GM12878 (cell line): ENCODE measurements around the gene STX7. TPM values are rescaled to one million over a fixed set of nuclear protein-coding genes. Genes with fewer than 3 reads are reported as not detected.
A peak's percentile ranks its signal among the peaks of the same experiment; 100 is the strongest.

ENCODE experiments used
- ATAC-seq: fragments of 200-7000 bp; cut with Tn5 transposase; 3 replicates; pipeline ENCODE4 v1.9.1; 2020; ENCODE audit warnings: mild to moderate bottlenecking, moderate library complexity
- BruUV-seq: library from RNA; stranded (reverse); fragments of 400-500 nt; replicated peaks from 2 replicates; lab custom pipeline; 2021; lab: Mats Ljungman, UMichigan
- CTCF ChIA-PET: fragments of 300-600 bp; sonication (Branson Sonifier 250); formaldehyde crosslinking; extraction: SDS; loops from one replicate; lab custom pipeline; 2021; ENCODE audit warnings: inconsistent platforms; lab: Yijun Ruan, JAX
- POLR2A ChIA-PET: fragments of 350-600 bp; formaldehyde crosslinking; extraction: SDS; loops from one replicate; lab custom pipeline; 2021; ENCODE audit warnings: inconsistent platforms; lab: Charles Lee
- RAD21 ChIA-PET: fragments of 300-600 bp; sonication (Branson Sonifier 250); formaldehyde crosslinking; loops from one replicate; lab custom pipeline; 2023; ENCODE audit warnings: antibody characterized with exemption; ENCODE audit not compliant: unreplicated experiment; lab: Charles Lee
- SMC1A ChIA-PET: fragments of 300-600 bp; sonication (Branson Sonifier 250); formaldehyde crosslinking; loops from one replicate; lab custom pipeline; 2023; ENCODE audit not compliant: unreplicated experiment, uncharacterized antibody; lab: Charles Lee
- DNase-seq: peaks from one replicate; pipeline ENCODE4 v3.0.0-alpha.2; 2011; ENCODE audit warnings: low read depth, low spot score
- FAIRE-seq: peaks from 3 replicates; lab custom pipeline; 2011; peaks lifted over from hg19 to GRCh38; lab: Jason Lieb, UNC
- H2AFZ ChIP-seq: 2 replicates; pipeline ENCODE4 v1.6.0; 2011; ENCODE audit warnings: low read depth, low read length, control low read depth; ENCODE audit not compliant: control insufficient read depth
- H3K27ac ChIP-seq: 2 replicates; pipeline ENCODE4 v1.5.1; 2011; ENCODE audit warnings: control low read depth; ENCODE audit not compliant: control insufficient read depth, insufficient read depth
- H3K27me3 ChIP-seq, 2 experiments: replicated peaks in 1 of 2; 2 replicates each; pipeline versions ENCODE4 v1.6.0 to v1.6.1; 2011; ENCODE audit warnings: low read length in 1 of 2; ENCODE audit not compliant: control insufficient read depth in 2 of 2, insufficient read depth in 2 of 2
- H3K36me3 ChIP-seq, 2 experiments: 2 replicates each; pipeline ENCODE4 v1.5.1; 2011; ENCODE audit warnings: low read length in 1 of 2; ENCODE audit not compliant: control insufficient read depth in 2 of 2, insufficient read depth in 2 of 2
- H3K4me1 ChIP-seq: 2 replicates; pipeline ENCODE4 v1.6.1; 2011; ENCODE audit warnings: mild to moderate bottlenecking, low read length, moderate library complexity, mixed read lengths; ENCODE audit not compliant: control insufficient read depth, insufficient read depth
- H3K4me2 ChIP-seq: 2 replicates; pipeline ENCODE4 v1.6.0; 2011; ENCODE audit warnings: control low read depth; ENCODE audit not compliant: control insufficient read depth, insufficient read depth
- H3K4me3 ChIP-seq: fragments of 200-600 bp; sonication (generic); 2 replicates; pipeline ENCODE4 v1.5.1; 2016
- H3K79me2 ChIP-seq: 2 replicates; pipeline ENCODE4 v1.6.0; 2011; ENCODE audit warnings: low read length; ENCODE audit not compliant: control insufficient read depth, insufficient read depth
- H3K9ac ChIP-seq: 2 replicates; pipeline ENCODE4 v1.8.0; 2011; ENCODE audit warnings: low read length, control low read depth, mixed read lengths; ENCODE audit not compliant: control insufficient read depth, insufficient read depth
- H3K9me3 ChIP-seq: replicated peaks from 3 replicates; pipeline ENCODE4 v1.5.1; 2011; ENCODE audit warnings: mild to moderate bottlenecking, low read length; ENCODE audit not compliant: control insufficient read depth, insufficient read depth
- H4K20me1 ChIP-seq: 2 replicates; pipeline ENCODE4 v1.6.0; 2011; ENCODE audit not compliant: control insufficient read depth, insufficient read depth
- BMI1 ChIP-seq: fragments of 450-650 bp; IDR thresholded peaks from 2 replicates; pipeline ENCODE4 v1.6.1; 2016; ENCODE audit warnings: mild to moderate bottlenecking, moderate library complexity, borderline replicate concordance
- CBX5 ChIP-seq: sonication (generic); IDR thresholded peaks from 2 replicates; pipeline ENCODE4 v1.6.1; 2016; ENCODE audit warnings: low read depth, moderate library complexity, mild to moderate bottlenecking, inconsistent platforms
- FOS ChIP-seq: IDR thresholded peaks from 3 replicates; pipeline ENCODE4 v1.6.1; 2011; ENCODE audit warnings: borderline replicate concordance; ENCODE audit not compliant: insufficient read length; ENCODE audit errors: extremely low read depth
- IKZF1 ChIP-seq: fragments of 450-650 bp; conservative IDR thresholded peaks from 2 replicates; pipeline ENCODE4 v1.6.1; 2017; ENCODE audit warnings: antibody characterized with exemption, mild to moderate bottlenecking
- IKZF2 ChIP-seq, 2 experiments: fragments of 450-650 bp; IDR thresholded peaks; 2 replicates each; pipeline ENCODE4 v1.6.1; 2017; ENCODE audit warnings: mild to moderate bottlenecking in 2 of 2, moderate library complexity in 2 of 2
- KAT2A ChIP-seq: conservative IDR thresholded peaks from 2 replicates; pipeline ENCODE4 v1.6.1; 2011; ENCODE audit warnings: low read depth, low read length; ENCODE audit not compliant: control insufficient read depth
- MEF2A ChIP-seq: IDR thresholded peaks from 2 replicates; pipeline ENCODE4 v1.6.1; 2011; ENCODE audit warnings: low read depth, mild to moderate bottlenecking, low read length, moderate library complexity; ENCODE audit not compliant: insufficient read depth
- MEF2B ChIP-seq: fragments of 450-650 bp; IDR thresholded peaks from 2 replicates; pipeline ENCODE4 v1.6.1; 2018; ENCODE audit warnings: mild to moderate bottlenecking, moderate library complexity; ENCODE audit not compliant: partially characterized antibody, poor library complexity, severe bottlenecking
- MXI1 ChIP-seq: fragments of 150-350 bp; IDR thresholded peaks from 2 replicates; pipeline ENCODE4 v1.6.1; 2011; ENCODE audit warnings: low read depth, mild to moderate bottlenecking, inconsistent platforms, low read length, improper control_type of control experiment
- NR2F1 ChIP-seq: fragments of 450-650 bp; conservative IDR thresholded peaks from 2 replicates; pipeline ENCODE4 v1.6.1; 2017; ENCODE audit warnings: mild to moderate bottlenecking
- RAD51 ChIP-seq: fragments of 450-650 bp; IDR thresholded peaks from 2 replicates; pipeline ENCODE4 v1.6.1; 2016; ENCODE audit warnings: moderate library complexity, mild to moderate bottlenecking, inconsistent platforms
- SPI1 ChIP-seq: IDR thresholded peaks from 2 replicates; pipeline ENCODE4 v1.6.1; 2011; ENCODE audit warnings: low read depth, mild to moderate bottlenecking, low read length, moderate library complexity, borderline replicate concordance; ENCODE audit not compliant: insufficient read depth
- SREBF1 ChIP-seq: IDR thresholded peaks from 2 replicates; pipeline ENCODE4 v1.6.1; 2012; ENCODE audit warnings: mild to moderate bottlenecking, low read length
- TCF3 ChIP-seq: IDR thresholded peaks from 2 replicates; pipeline ENCODE4 v1.6.1; 2012; ENCODE audit warnings: low read depth, mild to moderate bottlenecking, low read length, borderline replicate concordance; ENCODE audit not compliant: insufficient read depth
- WGBS: methylation state at CpG from one replicate; pipeline ENCODE4 v1.1.6; 2016; ENCODE audit warnings: low lambda C conversion rate; ENCODE audit not compliant: insufficient replicate concordance, insufficient coverage; ENCODE audit errors: missing lambda C conversion rate; 5-methylcytosine and 5-hydroxymethylcytosine counted together
- in situ Hi-C: fragments of 300-500 bp; cut with MboI; formaldehyde crosslinking; loops from 9 replicates; pipeline ENCODE4 v1.14.3; 2018; ENCODE audit warnings: mixed read lengths
- intact Hi-C: fragments of 100-400 bp; cut with micrococcal nuclease; formaldehyde crosslinking; loops from one replicate; pipeline ENCODE4 v1.14.2; 2022; ENCODE audit not compliant: unreplicated experiment
- polyA plus RNA-seq, 11 experiments: library from polyadenylated mRNA; depleted of rRNA in 4 of 11; unstranded in 6 of 11; stranded (reverse) in 5 of 11; fragments of >200 nt; fragmentation: Nextera tagmentation in 4 of 11; fragmentation: Illumina TruSeq in 1 of 11; extraction: Ambion mirVana in 4 of 11; extraction: Trizol in 1 of 11; gene quantifications; 1 replicate in 1 of 11; 2 replicates in 10 of 11; pipeline versions ENCODE4 v1.2.1 to v1.2.3, GENCODE V29; 2011 to 2016; ENCODE audit warnings: inconsistent platforms in 2 of 11, missing spikeins in 2 of 11, low read depth in 1 of 11
- total RNA-seq, 4 experiments: library from RNA; depleted of rRNA in 3 of 4; stranded (reverse); fragments of >200 nt in 3 of 4; fragmentation: Illumina TruSeq in 1 of 4; extraction: Trizol in 1 of 4; gene quantifications; 2 replicates each; pipeline versions ENCODE4 v1.2.1 to v1.2.3, GENCODE V29; 2013 to 2021
- TF ChIP-seq, protein P1 (sequence below): fragments of 450-650 bp; IDR thresholded peaks from 2 replicates; pipeline ENCODE4 v1.6.1; 2016; ENCODE audit warnings: mild to moderate bottlenecking
- TF ChIP-seq, protein P2 (sequence below): fragments of 450-650 bp; formaldehyde crosslinking; IDR thresholded peaks from 2 replicates; pipeline ENCODE4 v1.4.0; 2022; ENCODE audit warnings: mild to moderate bottlenecking, moderate library complexity
- TF ChIP-seq, protein P3 (sequence below): fragments of 450-650 bp; IDR thresholded peaks from 2 replicates; pipeline ENCODE4 v1.6.1; 2017; ENCODE audit warnings: low read depth, mild to moderate bottlenecking, moderate library complexity

The STX7 gene
- total and polyA plus RNA-seq, 10 of the 15 experiments (the other 5 are each of a cell fraction or from before 2014, with no cell fraction given) = 26.5 to 75.5 (median 51.3) TPM

DNA sequence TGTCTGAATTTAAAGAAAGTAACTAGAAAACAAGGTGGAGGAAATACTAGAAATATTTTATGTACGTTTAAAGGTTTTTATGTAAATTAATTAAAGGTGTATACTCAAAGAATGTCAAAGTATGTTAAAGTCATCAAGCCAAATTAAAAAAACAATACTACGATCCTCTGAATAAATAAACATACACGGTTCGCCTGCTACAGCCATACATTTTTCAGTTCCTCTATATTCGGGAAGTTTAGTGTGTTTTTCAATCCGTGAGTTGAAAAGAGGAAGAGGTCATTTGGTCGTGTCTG lies 626 bp downstream of the STX7 start:
- H3K9ac ChIP-seq = peak overlapping the region; percentile 51
- in situ Hi-C loops (no loop called here), intact Hi-C loops (loop anchor here (2.0 to 10.0 kb wide), 4 partner anchors 13 to 1443 kb away; partner anchors contain the start of genes RPS12 and TBPL1)
- H3K4me3 ChIP-seq = peak overlapping the region; percentile 61
- 1% methylated on average over 7 of the region's 7 CpGs for WGBS
- FAIRE-seq (no peak), DNase-seq (no peak), ATAC-seq (no peak)
- BruUV-seq = no TSS peak
- H3K9me3 ChIP-seq = no peaks in the 10 kb centered on the region
- peak overlapping the region; percentile 63 for H3K27ac ChIP-seq
- ChIA-PET POLR2A (interaction anchor here (1.1 to 2.7 kb wide), 4 partner anchors 14 to 303 kb away, joined by 3 to 25 read pairs (median 5); no protein-coding TSS in a partner anchor), CTCF (interaction anchor here (0.7 to 1.7 kb wide), 7 partner anchors 11 to 232 kb away, joined by 3 to 13 read pairs (median 6); no protein-coding TSS in a partner anchor), RAD21 (interaction anchor here (0.8 to 1.8 kb wide), 13 partner anchors 11 to 309 kb away, joined by 3 to 26 read pairs (median 3); partner anchors contain the start of gene RPS12), SMC1A (interaction anchor here (0.6 to 1.7 kb wide), 6 partner anchors 12 to 233 kb away, joined by 3 to 25 read pairs (median 6); no protein-coding TSS in a partner anchor)
- peaks cover 58% of the 10 kb centered on the region for H3K79me2 ChIP-seq
- H4K20me1 ChIP-seq = no peaks in the 10 kb centered on the region
- H3K27me3 ChIP-seq = no peaks in the 10 kb centered on the region
- peaks cover 0 to 7% of the 10 kb centered on the region in 2 experiments; a peak in 1 of 4 replicates for H3K36me3 ChIP-seq
- H3K4me2 ChIP-seq = peak overlapping the region; percentile 67
- peak overlapping the region; percentile 82 for H2AFZ ChIP-seq
- H3K4me1 ChIP-seq = peaks cover 6% of the 10 kb centered on the region
- TF ChIP-seq, protein P1, sequence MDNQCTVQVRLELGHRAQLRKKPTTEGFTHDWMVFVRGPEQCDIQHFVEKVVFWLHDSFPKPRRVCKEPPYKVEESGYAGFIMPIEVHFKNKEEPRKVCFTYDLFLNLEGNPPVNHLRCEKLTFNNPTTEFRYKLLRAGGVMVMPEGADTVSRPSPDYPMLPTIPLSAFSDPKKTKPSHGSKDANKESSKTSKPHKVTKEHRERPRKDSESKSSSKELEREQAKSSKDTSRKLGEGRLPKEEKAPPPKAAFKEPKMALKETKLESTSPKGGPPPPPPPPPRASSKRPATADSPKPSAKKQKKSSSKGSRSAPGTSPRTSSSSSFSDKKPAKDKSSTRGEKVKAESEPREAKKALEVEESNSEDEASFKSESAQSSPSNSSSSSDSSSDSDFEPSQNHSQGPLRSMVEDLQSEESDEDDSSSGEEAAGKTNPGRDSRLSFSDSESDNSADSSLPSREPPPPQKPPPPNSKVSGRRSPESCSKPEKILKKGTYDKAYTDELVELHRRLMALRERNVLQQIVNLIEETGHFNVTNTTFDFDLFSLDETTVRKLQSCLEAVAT = 0 out of 2 replicates have a peak, but pooled peaks have one; percentile 44
- TF ChIP-seq MXI1 (peak; percentile 37; the same call in 1 of the 2 replicates), KAT2A (no peak), CBX5 (no peak), TCF3 (no peak), SPI1 (peak; percentile 96; the same call in 1 of the 2 replicates), RAD51 (no peak), MEF2A (0 out of 2 replicates have a peak, but pooled peaks have one; percentile 18), FOS (no peak), NR2F1 (no peak), BMI1 (peak; percentile 24; the same call in 1 of the 2 replicates), IKZF1 (no peak), MEF2B (peak; percentile 18), SREBF1 (no peak), IKZF2 (IDR thresholded peaks at IDR 0.05) (peak; percentile 90)
- TF ChIP-seq, protein P2, sequence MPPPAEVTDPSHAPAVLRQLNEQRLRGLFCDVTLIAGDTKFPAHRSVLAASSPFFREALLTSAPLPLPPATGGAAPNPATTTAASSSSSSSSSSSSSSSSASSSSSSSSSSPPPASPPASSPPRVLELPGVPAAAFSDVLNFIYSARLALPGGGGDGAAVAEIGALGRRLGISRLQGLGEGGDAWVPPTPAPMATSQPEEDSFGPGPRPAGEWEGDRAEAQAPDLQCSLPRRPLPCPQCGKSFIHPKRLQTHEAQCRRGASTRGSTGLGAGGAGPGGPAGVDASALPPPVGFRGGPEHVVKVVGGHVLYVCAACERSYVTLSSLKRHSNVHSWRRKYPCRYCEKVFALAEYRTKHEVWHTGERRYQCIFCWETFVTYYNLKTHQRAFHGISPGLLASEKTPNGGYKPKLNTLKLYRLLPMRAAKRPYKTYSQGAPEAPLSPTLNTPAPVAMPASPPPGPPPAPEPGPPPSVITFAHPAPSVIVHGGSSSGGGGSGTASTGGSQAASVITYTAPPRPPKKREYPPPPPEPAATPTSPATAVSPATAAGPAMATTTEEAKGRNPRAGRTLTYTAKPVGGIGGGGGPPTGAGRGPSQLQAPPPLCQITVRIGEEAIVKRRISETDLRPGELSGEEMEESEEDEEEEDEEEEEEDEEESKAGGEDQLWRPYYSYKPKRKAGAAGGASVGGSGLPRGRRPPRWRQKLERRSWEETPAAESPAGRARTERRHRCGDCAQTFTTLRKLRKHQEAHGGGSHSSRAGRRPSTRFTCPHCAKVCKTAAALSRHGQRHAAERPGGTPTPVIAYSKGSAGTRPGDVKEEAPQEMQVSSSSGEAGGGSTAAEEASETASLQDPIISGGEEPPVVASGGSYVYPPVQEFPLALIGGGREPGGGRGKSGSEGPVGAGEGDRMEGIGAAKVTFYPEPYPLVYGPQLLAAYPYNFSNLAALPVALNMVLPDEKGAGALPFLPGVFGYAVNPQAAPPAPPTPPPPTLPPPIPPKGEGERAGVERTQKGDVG (CRISPR knock-in tag) = no peak
- TF ChIP-seq, protein P3, sequence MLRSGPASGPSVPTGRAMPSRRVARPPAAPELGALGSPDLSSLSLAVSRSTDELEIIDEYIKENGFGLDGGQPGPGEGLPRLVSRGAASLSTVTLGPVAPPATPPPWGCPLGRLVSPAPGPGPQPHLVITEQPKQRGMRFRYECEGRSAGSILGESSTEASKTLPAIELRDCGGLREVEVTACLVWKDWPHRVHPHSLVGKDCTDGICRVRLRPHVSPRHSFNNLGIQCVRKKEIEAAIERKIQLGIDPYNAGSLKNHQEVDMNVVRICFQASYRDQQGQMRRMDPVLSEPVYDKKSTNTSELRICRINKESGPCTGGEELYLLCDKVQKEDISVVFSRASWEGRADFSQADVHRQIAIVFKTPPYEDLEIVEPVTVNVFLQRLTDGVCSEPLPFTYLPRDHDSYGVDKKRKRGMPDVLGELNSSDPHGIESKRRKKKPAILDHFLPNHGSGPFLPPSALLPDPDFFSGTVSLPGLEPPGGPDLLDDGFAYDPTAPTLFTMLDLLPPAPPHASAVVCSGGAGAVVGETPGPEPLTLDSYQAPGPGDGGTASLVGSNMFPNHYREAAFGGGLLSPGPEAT = peak; percentile 66; the same call in 1 of the 2 replicates
